K562 (cell line): ENCODE results near the gene SCARF2. TPM values are rescaled to one million over a fixed set of nuclear protein-coding genes. Genes with fewer than 3 reads are reported as not detected.

Experiments
- ARID3A ChIP-seq: IDR thresholded peaks from 2 replicates; pipeline ENCODE4 v1.6.1; 2012; ENCODE audit warnings: low read depth, low read length, improper control_type of control experiment, borderline replicate concordance
- ELK3 ChIP-seq: fragments of 450-650 bp; formaldehyde crosslinking; IDR thresholded peaks from 2 replicates; pipeline ENCODE4 v1.4.0; 2020; ENCODE audit warnings: mild to moderate bottlenecking
- HINFP ChIP-seq: fragments of 450-650 bp; conservative IDR thresholded peaks from 2 replicates; pipeline ENCODE4 v1.6.1; 2016; ENCODE audit warnings: missing genetic modification characterization, low read depth, mild to moderate bottlenecking, control low read depth, missing compliant biosample characterization
- HNRNPUL1 ChIP-seq: fragments of 200-400 bp; formaldehyde crosslinking; IDR thresholded peaks from 2 replicates; pipeline ENCODE4 v1.6.1; 2017; ENCODE audit warnings: low read length
- KDM4B ChIP-seq, 2 experiments: fragments of 450-650 bp in 1 of 2; sonication (generic) in 1 of 2; IDR thresholded peaks; 2 replicates each; pipeline ENCODE4 v1.6.1; 2016 to 2017; ENCODE audit warnings: borderline replicate concordance in 2 of 2, antibody characterized with exemption in 1 of 2, low read depth in 1 of 2, mild to moderate bottlenecking in 1 of 2
- NKRF ChIP-seq: fragments of 450-650 bp; IDR thresholded peaks from 2 replicates; pipeline ENCODE4 v1.6.1; 2016; ENCODE audit warnings: borderline replicate concordance
- POLR2B ChIP-seq: fragments of 450-650 bp; IDR thresholded peaks from 2 replicates; pipeline ENCODE4 v1.6.1; 2018; ENCODE audit warnings: low read depth; ENCODE audit not compliant: partially characterized antibody
- POU5F1 ChIP-seq: fragments of 150-350 bp; IDR thresholded peaks from 2 replicates; pipeline ENCODE4 v1.6.1; 2014; ENCODE audit warnings: borderline replicate concordance, low read length, low read depth, mild to moderate bottlenecking; ENCODE audit not compliant: partially characterized antibody
- SAP30 ChIP-seq: fragments of 200-600 bp; sonication (generic); IDR thresholded peaks from 2 replicates; pipeline ENCODE4 v1.6.1; 2012; ENCODE audit warnings: borderline replicate concordance, low read depth, mild to moderate bottlenecking, moderate library complexity, low read length, control low read depth, inconsistent platforms; ENCODE audit not compliant: insufficient read depth, poor library complexity, severe bottlenecking
- TCF3 ChIP-seq: sonication (generic); formaldehyde crosslinking; IDR thresholded peaks from 2 replicates; pipeline ENCODE4 v1.4.0; 2020; ENCODE audit warnings: mild to moderate bottlenecking, missing genetic modification reagents
- TOE1 ChIP-seq, 2 experiments: fragments of 450-650 bp in 1 of 2; sonication (generic) in 1 of 2; formaldehyde crosslinking in 1 of 2; IDR thresholded peaks; 2 replicates each; pipeline versions ENCODE4 v1.7.1 to v1.8.0; 2016 to 2022; ENCODE audit warnings: borderline replicate concordance in 2 of 2, mild to moderate bottlenecking in 2 of 2, antibody characterized with exemption in 1 of 2, inconsistent platforms in 1 of 2, low read depth in 1 of 2, missing genetic modification reagents in 1 of 2, moderate library complexity in 1 of 2
- ZNF133 ChIP-seq: fragments of 250-450 bp; sonication (Bioruptor Pico); IDR thresholded peaks from 2 replicates; pipeline ENCODE4 v1.4.0; 2020; ENCODE audit warnings: mild to moderate bottlenecking
- ZNF232 ChIP-seq: sonication (generic); formaldehyde crosslinking; IDR thresholded peaks from 2 replicates; pipeline ENCODE4 v1.8.0; 2022; ENCODE audit warnings: mild to moderate bottlenecking, missing genetic modification reagents
- ZNF639 ChIP-seq, 2 experiments: fragments of 200-800 bp in 1 of 2; sonication (Bioruptor generic) in 1 of 2; sonication (generic) in 1 of 2; formaldehyde crosslinking in 1 of 2; IDR thresholded peaks in 1 of 2; conservative IDR thresholded peaks in 1 of 2; 2 replicates each; pipeline versions ENCODE4 v1.5.0 to v1.6.1; 2016 to 2020; ENCODE audit warnings: missing compliant biosample characterization in 1 of 2, missing genetic modification characterization in 1 of 2, missing genetic modification reagents in 1 of 2
- polyA plus RNA-seq, 8 experiments: library from polyadenylated mRNA; depleted of rRNA in 4 of 8; stranded (reverse) in 5 of 8; unstranded in 3 of 8; fragments of >200 nt; fragmentation: Nextera tagmentation in 2 of 8; fragmentation: Illumina TruSeq in 1 of 8; extraction: Ambion mirVana in 2 of 8; extraction: Trizol in 1 of 8; gene quantifications; 2 replicates each; pipeline versions ENCODE4 v1.2.1 to v1.2.3, GENCODE V29; 2011 to 2014; ENCODE audit warnings: inconsistent platforms in 1 of 8, missing spikeins in 1 of 8
- total RNA-seq, 7 experiments: library from RNA; depleted of rRNA in 6 of 7; stranded (reverse); fragments of >200 nt in 6 of 7; fragmentation: Illumina TruSeq in 2 of 7; extraction: Trizol in 2 of 7; gene quantifications; 2 replicates each; pipeline versions ENCODE4 v1.2.1 to v1.2.3, GENCODE V29; 2011 to 2021; ENCODE audit warnings: low replicate concordance in 1 of 7

The SCARF2 gene
- total and polyA plus RNA-seq, 9 of the 15 experiments (the other 6 are each of a cell fraction or from before 2014, with no cell fraction given), result 0.06 to 0.32 (median 0.21) TPM; not detected in 5

- TF ChIP-seq ARID3A (no peak), SAP30 (no peak), ZNF133 (CRISPR knock-in tag) (no peak), ZNF232 (CRISPR knock-in tag) (no peak), HINFP (no peak), ZNF639 (CRISPR knock-in tag; conservative IDR thresholded peaks at IDR 0.05 in 1 of 2, IDR thresholded peaks at IDR 0.05 in 1 of 2) (0 out of 4 replicates have a peak, but pooled peaks of 1 of the 2 experiments have one; percentile 37), KDM4B (IDR thresholded peaks at IDR 0.05; ENCODE audit: borderline replicate concordance in 2 of 2, low read depth in 1 of 2) (no peak), ELK3 (CRISPR knock-in tag) (no peak), POLR2B (no peak), TOE1 (IDR thresholded peaks at IDR 0.05; ENCODE audit: borderline replicate concordance) (no peak), TOE1 (CRISPR knock-in tag; IDR thresholded peaks at IDR 0.05; ENCODE audit: borderline replicate concordance, low read depth) (no peak), HNRNPUL1 (no peak), TCF3 (CRISPR knock-in tag) (no peak), POU5F1 (no peak), NKRF (no peak)
- TF ChIP-seq, all 486 proteins: peak for 14
Measured at GRCh38 chr22:20427104-20427944, 10.3 kb downstream of the SCARF2 start (continued).
